ENCODE measurements around the gene IMPG2.

The IMPG2 gene

DNA sequence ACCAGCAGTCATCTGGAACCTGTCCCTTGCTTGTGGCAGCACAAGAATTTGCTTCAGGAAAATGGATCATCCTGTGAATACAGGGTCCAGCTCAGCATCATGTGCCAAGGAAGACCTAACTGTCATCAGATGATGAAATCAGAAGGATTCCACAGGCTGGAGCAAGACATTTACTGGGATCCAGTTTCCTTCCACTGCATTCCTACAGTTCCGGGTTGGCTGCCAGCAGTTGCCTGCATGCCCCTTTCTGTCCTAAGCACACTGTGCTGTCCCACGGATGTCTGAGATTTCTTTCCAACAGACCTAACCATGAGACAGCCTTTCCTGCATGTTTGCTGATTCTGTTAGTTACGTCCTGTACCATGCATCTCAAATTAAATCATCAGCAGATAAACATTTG lies 140.7 kb downstream of the IMPG2 start:
- no peak for DNase-seq

- DNase-seq, result no peak
Measured at GRCh38 chr3:101177577-101177976, 142.8 kb downstream of the IMPG2 start.

All from OCI-M1 (cell line).